Neutrophil (primary cell): ENCODE data around the gene ATF7IP.
"Not testable (repeated sequence)": the region's sequence is repeated elsewhere in the genome, so short reads cannot be mapped to it uniquely, and the experiment has no call there.

ENCODE experiments used
- H3K27ac ChIP-seq: fragments of 200-600 bp; sonication (generic); 2 replicates; pipeline ENCODE4 v1.5.1; 2016; ENCODE audit warnings: mild to moderate bottlenecking, moderate library complexity
- H3K27me3 ChIP-seq: fragments of 200-600 bp; sonication (generic); 2 replicates; pipeline ENCODE4 v1.6.0; 2016; ENCODE audit warnings: mild to moderate bottlenecking
- H3K36me3 ChIP-seq: fragments of 200-600 bp; sonication (generic); 2 replicates; pipeline ENCODE4 v1.5.1; 2017
- H3K4me1 ChIP-seq, 2 experiments: fragments of 200-600 bp in 1 of 2; sonication (generic) in 1 of 2; 1 replicate in 1 of 2; 2 replicates in 1 of 2; pipeline versions ENCODE4 v1.5.1 to v1.6.1; 2013 to 2016; ENCODE audit warnings: low read depth in 1 of 2, low read length in 1 of 2, mild to moderate bottlenecking in 1 of 2, moderate library complexity in 1 of 2; ENCODE audit not compliant: control insufficient read depth in 1 of 2, insufficient read depth in 1 of 2
- H3K4me3 ChIP-seq, 2 experiments: fragments of 200-600 bp in 1 of 2; sonication (generic) in 1 of 2; 1 replicate in 1 of 2; 2 replicates in 1 of 2; pipeline ENCODE4 v1.5.1; 2013 to 2016; ENCODE audit warnings: low read depth in 1 of 2, low read length in 1 of 2, mild to moderate bottlenecking in 1 of 2, moderate library complexity in 1 of 2
- H3K9me3 ChIP-seq: fragments of 200-600 bp; sonication (generic); 2 replicates; pipeline ENCODE4 v1.5.1; 2016
- CTCF ChIP-seq: fragments of 200-600 bp; sonication (generic); IDR thresholded peaks from 2 replicates; pipeline ENCODE4 v1.5.1; 2016; ENCODE audit warnings: antibody characterized with exemption

ATF7IP gene

GRCh38 chr12:14365294-14366208, at the start of gene ATF7IP:
Gene ATF7IP (plus strand): TSS chr12:14365682. CDS start chr12:14423916, 58,234 bp downstream.
- H3K4me3 ChIP-seq: peak within 1 kb of the TSS; percentile 78 to 95
- peak within 1 kb of the TSS; percentile 92 for H3K27ac ChIP-seq
- no peaks in the 10 kb centered on the region for H3K9me3 ChIP-seq
- peak; percentile 64 for TF ChIP-seq CTCF
- no peaks in the 10 kb centered on the region for H3K27me3 ChIP-seq
- peaks cover 5% of the 10 kb centered on the region for H3K36me3 ChIP-seq
- H3K4me1 ChIP-seq: peaks cover 38 to 39% of the 10 kb centered on the region in 2 experiments

GRCh38 chr12:14317362-14318146, 47.9 kb upstream of the ATF7IP start:
- Histone ChIP-seq H3K27ac (no peak overlapping the region), H3K4me3 (no peak overlapping the region), H3K9me3 (no peaks in the 10 kb centered on the region), H3K36me3 (no peaks in the 10 kb centered on the region), H3K4me1 (peaks cover 0 to 9% of the 10 kb centered on the region in 2 experiments), H3K27me3 (no peaks in the 10 kb centered on the region)
- no peak for TF ChIP-seq CTCF

GRCh38 chr12:14319704-14320427, 45.6 kb upstream of the ATF7IP start:
- not testable (repeated sequence) for H3K36me3 ChIP-seq, H3K4me3 ChIP-seq, H3K27ac ChIP-seq, H3K27me3 ChIP-seq, H3K4me1 ChIP-seq, H3K9me3 ChIP-seq

- no peaks in the 10 kb centered on the region for H3K9me3 ChIP-seq
- no peaks in the 10 kb centered on the region for H3K27me3 ChIP-seq
- no peaks in the 10 kb centered on the region for H3K36me3 ChIP-seq
- H3K27ac ChIP-seq: no peak overlapping the region
- TF ChIP-seq CTCF: no peak
- H3K4me3 ChIP-seq: no peak overlapping the region
- no peaks in the 10 kb centered on the region for H3K4me1 ChIP-seq
Measured at GRCh38 chr12:14322403-14322802, 43.1 kb upstream of the ATF7IP start.

- no peak overlapping the region for H3K27ac ChIP-seq
- no peaks in the 10 kb centered on the region for H3K36me3 ChIP-seq
- no peaks in the 10 kb centered on the region for H3K4me1 ChIP-seq
- no peak overlapping the region for H3K4me3 ChIP-seq
- no peaks in the 10 kb centered on the region for H3K9me3 ChIP-seq
- no peaks in the 10 kb centered on the region for H3K27me3 ChIP-seq
- no peak for TF ChIP-seq CTCF
Measured at GRCh38 chr12:14325716-14326343, 39.7 kb upstream of the ATF7IP start.
